Head of caudate nucleus (tissue), 42 donors: Measurements from ENCODE around the gene ITM2C.

ENCODE experiments used
- DNase-seq, 42 donors: peaks; one replicate each; pipeline versions ENCODE4 v3.0.0 to v3.0.0-alpha.2; 2020 to 2021; ENCODE audit warnings: mixed read lengths in 7 of 42
- intact Hi-C: fragments of 100-400 bp; cut with DNase I; formaldehyde crosslinking; loops from one replicate; pipeline ENCODE4 v1.15.0; 2022

Gene ITM2C

DNA sequence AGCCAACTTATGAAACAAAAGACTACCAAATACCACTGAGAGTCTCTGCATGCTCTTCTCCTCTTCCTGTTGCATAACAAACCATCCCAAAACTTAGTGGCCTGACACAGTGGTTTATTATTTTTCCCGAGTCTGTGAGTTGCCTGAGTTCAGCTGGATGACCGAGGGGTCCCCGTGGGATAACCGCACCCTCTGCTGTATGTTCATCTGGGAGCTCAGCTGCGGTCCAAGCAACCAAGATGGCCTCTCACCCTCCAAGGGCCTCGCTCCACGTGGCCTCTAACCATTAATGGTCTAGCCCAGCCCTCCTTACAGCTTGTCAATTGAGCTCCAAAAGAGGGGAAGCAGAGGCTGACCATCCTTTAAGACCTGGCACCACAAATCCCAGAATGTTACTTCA, 17.1 kb downstream of the ITM2C start:
- peak in 6 of 42 donors; percentile 0 to 25 (median 9) for DNase-seq
- intact Hi-C loops, result no loop called here

DNA sequence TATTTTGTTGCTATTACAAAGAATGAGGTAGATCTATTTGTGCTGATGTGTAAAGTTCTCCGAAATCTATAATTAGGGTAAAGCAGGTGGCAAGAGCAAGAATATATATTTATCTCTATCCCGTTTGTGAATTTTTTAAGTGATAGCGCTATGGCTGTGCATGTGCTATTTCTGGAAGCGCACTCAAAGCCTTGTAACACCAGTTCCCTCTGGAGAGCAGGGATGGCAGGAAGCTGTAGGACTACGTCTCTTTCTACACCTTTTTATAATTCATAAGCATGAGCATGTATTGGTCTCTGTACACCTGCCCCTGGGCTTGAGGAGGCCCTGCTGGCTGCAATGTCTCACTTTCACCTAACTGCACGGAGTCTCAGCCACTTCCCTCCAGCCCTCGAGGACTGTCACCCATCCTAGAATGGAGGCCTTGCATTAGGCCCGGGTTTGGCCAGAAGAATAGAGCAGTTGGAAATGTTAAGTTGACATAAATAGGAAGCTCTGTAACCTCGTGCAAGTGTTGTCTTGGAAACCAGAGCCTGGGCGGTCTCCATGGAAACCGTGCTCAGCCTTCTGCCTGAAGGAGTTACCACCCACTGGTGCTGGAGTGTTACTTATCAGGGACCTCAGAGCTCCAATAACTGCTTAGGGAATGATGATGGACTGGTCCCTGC, 20.9 kb downstream of the ITM2C start:
- peak; percentile 63 to 98 (median 86) for DNase-seq
- intact Hi-C loops, result no loop called here

DNA sequence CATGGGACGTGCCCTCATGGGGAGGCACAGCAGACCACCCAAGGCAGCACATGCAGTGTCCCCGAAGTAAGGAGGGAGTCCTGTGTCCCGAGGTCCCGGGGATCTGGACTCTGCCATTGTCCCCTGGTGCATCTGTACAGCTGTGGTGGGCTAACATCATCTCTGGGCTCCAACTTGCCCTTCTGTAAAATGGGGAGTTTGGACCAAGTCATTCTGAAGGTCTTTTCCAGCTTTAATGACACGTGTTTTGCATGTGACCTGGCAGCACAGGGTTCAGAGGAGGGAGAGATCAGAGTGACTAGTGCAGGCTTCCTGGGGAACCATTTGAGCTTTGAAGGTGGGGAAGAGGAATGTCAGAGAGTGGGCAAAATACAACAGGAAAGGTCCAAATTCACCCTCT, 21.5 kb downstream of the ITM2C start:
- peak in 5 of 42 donors; percentile 36 to 62 (median 45) for DNase-seq
- intact Hi-C loops, result no loop called here

DNA sequence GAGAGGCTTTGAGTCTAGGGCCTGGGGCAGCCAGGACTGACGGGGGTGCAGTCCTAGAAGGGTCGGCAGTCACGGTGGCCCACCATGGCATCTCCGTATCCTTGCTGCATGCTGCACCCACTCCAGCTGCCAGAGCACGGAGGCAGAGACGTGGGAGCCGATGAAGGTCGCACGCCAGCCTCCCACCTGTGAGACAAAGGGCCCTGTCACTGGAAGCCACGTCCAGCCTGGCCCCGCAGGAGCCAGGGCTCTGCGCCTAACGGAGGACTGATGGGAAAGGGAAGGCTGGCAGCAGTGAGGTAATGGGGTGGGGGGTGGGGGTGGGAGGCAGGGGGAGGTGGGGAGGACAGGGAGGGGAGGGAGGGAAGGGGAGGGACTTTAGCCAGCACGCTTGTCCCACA, 21.9 kb downstream of the ITM2C start:
- DNase-seq, result peak in 15 of 42 donors; percentile 27 to 63 (median 43)

DNA sequence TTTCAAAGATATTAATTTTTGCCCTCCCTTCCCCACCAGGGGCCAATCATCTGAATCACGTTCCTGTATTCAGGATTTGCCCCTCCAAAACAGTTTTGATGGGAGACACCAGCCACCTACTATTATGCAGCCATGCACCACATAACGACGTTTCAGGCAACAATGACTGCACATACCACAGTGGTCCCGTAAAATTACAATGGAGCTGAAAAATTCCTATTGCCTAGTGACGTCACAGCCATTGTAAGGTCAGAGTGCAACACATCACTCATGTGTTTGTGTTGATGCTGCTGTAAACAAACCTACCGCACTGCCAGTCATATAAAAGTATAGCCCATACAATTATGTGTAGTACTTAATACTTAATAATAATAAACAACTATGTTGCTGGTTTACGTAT, 22.6 kb downstream of the ITM2C start:
- DNase-seq, result no peak

More for the DNA sequence above, 21.9 kb downstream of the ITM2C start:
- intact Hi-C loops, result no loop called here

DNA sequence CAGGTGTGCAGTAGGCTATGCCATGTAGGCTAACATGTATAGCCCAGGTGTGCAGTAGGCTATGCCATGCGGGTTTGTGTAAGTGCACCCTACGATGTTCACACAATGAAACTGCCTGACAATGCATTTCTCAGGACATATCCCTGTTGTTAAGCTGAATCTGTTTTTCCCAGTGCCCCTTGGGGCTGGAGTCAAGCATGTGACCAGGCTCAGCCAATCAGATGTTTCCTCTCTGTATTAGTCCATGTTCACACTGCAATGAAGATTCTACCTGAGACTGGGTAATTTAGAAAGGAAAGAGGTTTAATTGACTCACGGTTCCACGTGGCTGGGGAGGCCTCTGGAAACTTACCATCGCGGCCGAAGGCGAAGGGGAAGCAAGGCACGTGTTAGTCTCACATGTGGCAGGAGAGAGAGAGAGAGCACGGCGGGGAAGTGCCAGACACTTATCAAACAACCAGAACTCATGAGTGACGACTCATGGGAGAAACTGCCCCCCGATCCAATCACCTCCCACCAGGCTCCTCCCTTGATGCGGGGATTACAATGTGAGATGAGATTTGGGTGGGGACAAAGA, 24.2 kb downstream of the ITM2C start:
- intact Hi-C loops, result no loop called here
- DNase-seq, result peak in 1 of 42 donors; percentile 7

More for the DNA sequence above, 22.6 kb downstream of the ITM2C start:
- intact Hi-C loops, result no loop called here

DNA sequence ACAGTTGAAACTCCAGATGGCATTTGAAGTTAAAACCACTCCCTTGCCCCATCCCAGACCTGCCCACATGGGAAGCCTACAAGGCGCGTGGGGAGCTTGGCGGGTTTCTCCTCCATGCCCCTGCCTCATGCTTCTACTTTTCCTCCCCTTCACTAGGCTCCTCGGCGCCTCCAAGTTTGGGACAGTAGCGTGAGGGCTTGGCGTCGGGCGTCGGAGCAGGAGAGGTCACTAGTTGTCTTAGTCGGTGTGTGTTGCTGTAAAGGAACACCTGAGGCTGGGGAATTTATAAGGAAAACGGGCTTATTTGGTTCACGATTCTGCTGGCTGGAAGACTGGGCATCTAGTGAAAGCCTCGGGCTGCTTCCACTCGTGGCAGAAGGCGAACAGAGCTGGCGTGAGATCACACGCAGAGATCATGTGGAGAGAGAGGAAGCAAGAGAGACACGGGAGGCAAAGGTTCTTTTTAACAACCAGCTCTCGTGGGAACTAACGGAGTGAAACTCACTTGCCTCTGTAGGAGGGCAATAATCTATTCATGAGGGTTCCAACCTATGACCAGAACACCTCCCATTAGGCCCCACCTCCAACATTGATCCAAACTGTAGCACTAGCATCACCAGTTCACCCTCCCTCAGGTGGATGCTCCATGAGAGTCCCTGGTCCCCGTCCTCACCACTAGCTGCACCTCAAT, 25.3 kb downstream of the ITM2C start:
- intact Hi-C loops, result no loop called here
- DNase-seq, result peak in 1 of 42 donors; percentile 30

DNA sequence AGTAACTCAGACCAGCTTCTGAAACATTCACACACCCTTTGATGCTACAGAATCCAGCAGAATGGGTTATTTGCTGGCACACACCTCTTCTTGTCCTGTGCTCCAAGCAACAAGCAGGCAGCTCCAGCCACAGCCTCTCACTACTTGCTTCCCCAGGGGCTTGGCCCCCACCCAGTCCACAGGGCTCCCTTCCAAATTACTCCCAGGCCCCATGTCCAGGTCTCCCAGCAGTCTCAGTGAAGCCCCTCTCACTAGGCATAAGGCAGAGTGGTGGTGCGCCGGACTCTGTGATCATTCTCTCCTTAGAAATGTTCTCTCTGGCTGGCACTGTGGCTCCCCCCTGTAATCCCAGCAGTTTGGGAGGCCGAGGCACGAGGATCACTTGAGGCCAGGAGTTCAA, 25.9 kb downstream of the ITM2C start:
- intact Hi-C loops, result no loop called here

DNA sequence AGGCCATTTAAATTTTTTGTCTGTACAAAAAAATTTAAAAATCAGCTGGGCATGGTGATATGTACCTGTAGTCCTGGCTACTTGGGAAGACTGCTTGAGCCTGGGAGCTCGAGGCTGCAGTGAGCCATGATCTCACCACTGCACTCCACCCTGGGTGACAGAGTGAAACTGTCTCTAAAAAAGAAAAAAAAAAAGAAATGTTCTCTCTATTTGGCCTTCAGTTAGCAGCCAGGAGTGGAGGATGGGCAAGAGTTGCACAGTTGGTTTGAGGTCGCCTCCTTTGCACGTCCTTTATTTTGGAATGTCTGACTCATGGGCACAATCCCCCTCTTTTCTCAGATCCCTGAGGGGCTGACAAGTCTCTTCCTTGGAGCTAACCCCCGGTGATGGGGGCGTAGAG, 26.3 kb downstream of the ITM2C start:
- DNase-seq, result peak in 2 of 42 donors; percentile 32 to 59
- intact Hi-C loops, result no loop called here

More for the DNA sequence above, 25.9 kb downstream of the ITM2C start:
- DNase-seq, result peak in 5 of 42 donors; percentile 29 to 50 (median 36)

DNA sequence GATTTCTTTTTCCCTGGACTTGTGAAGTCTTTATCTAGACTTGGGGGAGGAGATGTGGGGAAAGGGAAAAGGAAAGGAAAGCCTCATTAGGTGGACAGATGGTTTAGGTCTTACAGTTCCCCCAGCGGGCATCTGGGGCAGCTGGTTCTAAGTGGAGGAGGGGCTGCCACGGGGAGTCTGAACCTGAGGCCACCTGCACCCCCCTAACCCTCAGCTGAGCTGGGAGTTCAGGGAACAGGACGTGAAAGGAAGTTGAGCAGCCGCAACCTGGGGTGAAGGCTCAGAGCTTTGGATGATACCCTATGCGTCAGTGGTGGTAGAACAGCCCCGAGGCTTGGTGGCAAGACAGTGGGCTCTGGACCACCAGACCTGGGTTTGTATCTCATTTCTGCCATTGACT, 26.8 kb downstream of the ITM2C start:
- intact Hi-C loops, result no loop called here
- DNase-seq, result no peak

DNA sequence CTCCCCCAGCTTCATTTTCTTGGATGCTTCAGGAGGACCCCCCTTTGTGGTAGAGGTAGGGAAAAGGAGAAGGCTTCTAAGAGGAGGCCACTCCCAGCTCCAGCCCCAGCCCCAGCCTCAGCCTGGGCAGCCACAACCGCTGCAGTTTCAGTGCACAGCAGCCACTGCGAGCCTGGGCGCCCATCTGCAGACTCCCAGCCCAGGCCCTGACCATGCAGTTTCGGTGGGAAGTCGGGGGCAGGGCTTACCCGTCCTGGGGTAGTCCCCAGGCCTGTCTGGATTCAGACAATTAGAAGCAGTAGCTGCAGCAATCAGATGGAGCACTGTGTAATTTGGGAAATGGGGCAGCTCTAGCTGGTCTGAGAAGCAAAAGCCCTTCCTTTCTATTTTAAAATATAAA, 28.6 kb downstream of the ITM2C start:
- peak in 16 of 42 donors; percentile 13 to 62 (median 37) for DNase-seq
- intact Hi-C loops, result no loop called here

DNA sequence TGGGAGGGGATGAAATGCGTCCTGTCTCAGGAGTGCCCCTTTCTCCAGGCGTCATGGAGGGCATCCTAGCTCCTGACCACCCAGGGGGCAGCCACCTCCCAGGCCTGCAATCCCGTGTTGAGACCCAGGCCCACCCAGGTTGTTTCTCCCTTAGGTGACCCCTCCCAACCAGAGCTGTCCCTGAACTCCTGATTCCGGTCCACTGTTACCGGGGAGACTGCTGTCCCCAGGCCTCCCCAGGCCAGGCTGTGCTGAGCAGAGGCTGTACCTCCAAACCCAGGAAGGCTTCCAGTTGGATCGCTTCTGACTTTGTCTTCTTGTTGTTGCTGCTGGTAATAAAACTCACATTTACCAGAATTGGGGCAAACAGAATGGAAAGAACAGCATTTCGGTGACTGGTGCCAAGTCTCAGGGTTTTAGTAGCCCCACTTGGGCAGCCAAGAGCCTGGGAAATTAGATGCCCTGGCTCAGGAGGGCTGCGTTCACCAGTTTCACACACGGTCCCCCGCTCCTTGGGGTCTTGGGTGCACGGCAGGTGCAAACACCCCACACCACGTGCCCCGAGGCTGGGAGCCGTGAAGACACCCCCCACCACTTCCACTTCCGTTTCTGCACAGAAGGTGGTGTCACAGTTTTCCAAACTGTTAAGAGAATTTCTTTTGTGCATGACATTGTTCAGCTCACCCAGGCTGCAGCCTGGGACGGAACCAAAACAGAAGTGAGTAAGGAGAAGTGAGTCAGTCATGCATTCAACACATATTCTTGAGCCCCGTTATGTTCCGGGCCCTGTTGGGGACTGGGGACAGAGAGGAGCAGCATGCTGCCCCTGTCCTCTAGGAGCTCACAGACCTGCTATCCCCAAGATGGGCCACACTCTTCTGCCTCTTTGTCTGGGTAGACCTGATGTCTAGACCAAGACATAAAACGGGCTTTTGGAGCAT, 29.4 kb downstream of the ITM2C start:
- DNase-seq, result peak in 29 of 42 donors; percentile 18 to 80 (median 48)
- intact Hi-C loops, result no loop called here

DNA sequence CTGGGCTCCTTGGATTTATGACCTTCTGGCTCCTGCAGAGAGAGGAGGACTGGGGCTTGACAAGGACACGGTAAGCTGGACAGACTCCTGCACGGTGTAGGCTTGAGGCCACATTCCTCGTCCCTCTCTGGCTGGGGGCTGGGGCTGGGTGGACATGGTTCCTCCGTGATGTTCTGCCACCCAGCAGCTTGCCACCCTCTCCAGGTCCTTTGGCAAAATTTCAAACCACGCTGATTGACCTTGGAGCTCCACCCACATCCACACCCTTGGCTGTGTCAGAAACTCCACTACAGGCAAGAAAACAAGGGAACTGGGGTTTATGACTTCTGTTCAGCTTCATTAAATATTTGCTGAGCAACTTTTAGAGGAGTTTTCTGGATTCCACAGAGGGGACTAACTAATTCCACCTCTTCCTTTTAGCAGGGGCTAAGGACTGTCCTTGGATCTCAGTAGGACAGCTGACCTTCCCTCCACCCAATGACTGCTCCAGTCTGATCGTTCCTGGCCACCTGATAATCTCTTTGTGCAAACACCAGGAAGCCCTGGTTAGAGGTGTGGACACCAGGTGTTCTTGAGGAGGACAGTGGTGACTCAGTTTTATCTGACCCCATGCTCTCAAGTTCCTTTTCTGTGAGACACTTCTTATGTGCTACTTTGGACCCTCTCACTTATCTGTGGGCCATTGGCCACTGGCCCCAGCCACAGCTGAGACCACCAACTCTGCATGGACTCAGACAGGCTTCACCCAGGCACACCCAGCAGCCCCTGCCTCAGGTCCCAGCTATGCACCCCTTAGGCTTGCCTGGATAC, 31.0 kb downstream of the ITM2C start:
- intact Hi-C loops, result no loop called here
- peak in 15 of 42 donors; percentile 0 to 43 (median 7) for DNase-seq

DNA sequence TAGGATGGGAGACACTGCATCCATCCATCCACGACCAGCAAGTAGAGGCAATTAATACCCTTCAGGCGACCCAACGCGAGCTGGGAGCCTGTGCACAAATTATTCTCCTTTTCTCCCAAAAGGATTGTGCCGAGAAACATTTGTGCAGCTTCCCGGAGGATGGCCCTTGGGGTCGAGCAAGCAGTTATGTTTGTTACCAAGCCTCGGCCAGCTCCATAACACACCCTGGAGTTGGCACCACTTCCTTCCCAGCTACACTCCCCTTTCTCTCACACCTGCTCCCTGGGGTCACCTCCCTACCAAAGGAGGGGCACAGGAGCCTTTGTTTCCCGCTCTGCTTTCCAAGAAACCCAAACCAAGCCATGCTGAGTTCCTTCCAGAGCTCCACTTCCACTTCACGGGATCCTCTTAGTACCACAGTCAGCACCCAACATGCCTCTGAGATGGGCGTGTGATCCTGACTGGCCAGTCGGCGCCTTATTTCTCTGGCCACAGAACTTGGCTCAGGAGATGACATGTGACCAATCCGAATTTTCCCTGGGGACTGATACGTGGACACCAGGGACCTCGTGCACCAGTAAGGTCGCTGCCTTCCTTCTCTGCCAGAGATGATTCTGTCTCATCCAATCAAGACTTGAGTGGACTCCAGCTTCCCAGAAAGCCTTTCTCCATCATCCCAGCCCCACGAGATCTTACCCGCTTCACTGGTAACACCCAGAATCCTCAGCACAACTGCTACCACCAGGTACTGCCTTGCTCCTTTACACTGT, 31.8 kb downstream of the ITM2C start:
- DNase-seq, result peak in 19 of 42 donors; percentile 1 to 33 (median 11)
- intact Hi-C loops, result no loop called here

DNA sequence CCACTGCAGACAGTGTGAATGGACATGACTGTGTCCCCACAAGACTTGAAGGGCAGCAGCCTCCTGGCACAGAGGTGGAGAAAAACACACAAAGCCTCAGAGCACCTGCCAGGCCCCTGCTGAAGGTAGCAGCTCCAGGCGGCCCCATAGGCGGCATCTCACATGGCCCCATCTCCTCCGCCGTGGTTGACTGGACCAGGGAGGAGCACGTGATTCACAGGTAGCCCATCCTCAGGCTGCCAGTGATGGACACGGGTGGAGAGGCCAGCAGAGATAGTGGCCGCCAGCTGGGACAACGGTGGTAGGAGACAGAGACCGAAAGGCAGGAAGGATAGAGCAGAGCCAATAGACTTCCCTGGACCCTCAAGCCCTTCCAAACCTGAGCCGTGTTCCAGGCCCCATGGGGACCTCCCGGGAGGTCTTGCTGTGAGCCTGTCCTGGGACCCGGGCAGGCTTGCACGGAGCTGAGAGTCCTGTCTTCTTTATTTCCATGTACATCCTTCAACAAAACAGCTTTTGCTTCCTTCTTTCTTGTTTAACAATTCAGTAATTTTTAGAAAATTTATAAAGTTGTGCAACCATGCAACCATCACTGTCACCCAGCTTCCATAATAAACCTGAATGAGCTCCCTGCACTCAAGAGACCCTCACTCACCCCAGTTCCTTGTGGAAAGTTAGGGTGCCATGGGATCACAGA, 33.4 kb downstream of the ITM2C start:
- intact Hi-C loops, result no loop called here
- peak in 19 of 42 donors; percentile 1 to 40 (median 11) for DNase-seq

DNA sequence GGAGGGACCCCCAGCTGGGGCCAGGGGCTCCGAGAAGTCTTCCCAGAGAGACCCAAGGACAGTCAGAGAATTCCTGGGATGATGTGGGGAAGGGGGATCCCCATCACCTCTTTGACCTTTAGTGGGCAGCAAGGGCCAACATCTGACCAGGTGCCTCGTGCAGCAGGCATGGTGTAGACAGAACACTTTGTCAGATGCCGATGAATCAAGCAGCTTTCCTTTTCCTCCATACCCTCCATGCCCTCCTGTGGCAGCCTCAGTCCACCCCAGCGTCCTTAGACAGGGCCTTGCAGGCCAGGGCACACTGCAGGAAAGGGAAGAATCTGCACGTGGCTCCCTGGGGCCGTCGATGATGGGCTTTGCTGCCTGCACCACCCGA, 34.0 kb downstream of the ITM2C start:
- intact Hi-C loops, result no loop called here
- peak in 19 of 42 donors; percentile 3 to 42 (median 14) for DNase-seq

DNA sequence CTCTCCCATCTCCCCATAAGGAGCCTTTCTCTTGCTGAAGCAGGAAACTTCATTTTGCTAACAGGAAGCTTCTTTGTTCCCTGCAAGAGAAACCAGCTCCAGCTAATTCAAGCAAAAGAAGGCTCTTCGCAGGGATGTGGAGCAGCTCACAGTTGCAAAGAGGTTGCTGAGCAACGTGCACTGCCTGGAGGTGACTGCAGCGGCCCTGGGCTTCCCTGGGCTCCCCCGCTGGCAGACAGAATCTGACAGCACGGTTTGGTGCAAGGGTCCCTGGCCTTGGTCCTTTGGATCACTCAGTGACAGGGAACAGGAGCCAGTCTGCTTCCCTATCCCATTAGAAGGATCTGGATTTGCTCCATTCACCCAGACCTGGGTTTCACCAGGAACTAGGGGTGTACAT, 34.5 kb downstream of the ITM2C start:
- intact Hi-C loops, result no loop called here
- DNase-seq, result peak in 41 of 42 donors; percentile 33 to 90 (median 63)
